Motor neuron (in vitro differentiated cells): ENCODE data around the gene PPP1CA. TPM values are rescaled to one million over a fixed set of nuclear protein-coding genes. Genes with fewer than 3 reads are reported as not detected.

Source experiments
- total RNA-seq, 8 experiments: library from RNA; unstranded; fragments of 300-600 nt; gene quantifications; 2 replicates each; pipeline versions ENCODE4 v1.2.3 to v1.2.4, GENCODE V29; 2022

PPP1CA gene
- total RNA-seq, 8 experiments from 2014 or later, result 60.9 to 162 (median 104) TPM

Other genes starting within 250 kb of the PPP1CA start
- 10 to 100 TPM; 13.8 to 40.5 (median 32.6) TPM for gene GRK2, start 135.4 kb downstream of the PPP1CA start, total RNA-seq
- gene ANKRD13D, start 112.6 kb downstream of the PPP1CA start, total RNA-seq, result 10 to 100 TPM; 14.5 to 43.1 (median 32.9) TPM
- 10 to 100 TPM in 2 of 8 experiments, 1 to 10 TPM in 3, under 1 TPM in 3; 0.54 to 26.8 (median 1.5) TPM for gene SSH3, start 98.3 kb downstream of the PPP1CA start, total RNA-seq
- gene POLD4, start 48.3 kb downstream of the PPP1CA start, total RNA-seq, result 100 to 1,000 TPM in 1 of 8 experiments, 10 to 100 TPM in 5, 1 to 10 TPM in 2; 5.6 to 167 (median 24.4) TPM
- 1 to 10 TPM in 5 of 8 experiments, under 1 TPM in 3; 0.81 to 6.1 (median 1.7) TPM for gene CLCF1, start 28.3 kb downstream of the PPP1CA start, total RNA-seq
- gene RAD9A, start 9.9 kb downstream of the PPP1CA start, total RNA-seq, result 10 to 100 TPM in 7 of 8 experiments, 1 to 10 TPM in 1; 4.0 to 25.5 (median 16.2) TPM
- 1 to 10 TPM in 1 of 8 experiments, under 1 TPM in 7; 0.15 to 2.2 (median 0.64) TPM for gene TBC1D10C, start 2.2 kb upstream of the PPP1CA start, total RNA-seq
- 1 to 10 TPM in 3 of 8 experiments, under 1 TPM in 5; 0.16 to 2.1 (median 0.67) TPM for gene CARNS1, start 13.8 kb upstream of the PPP1CA start, total RNA-seq
- gene RPS6KB2, start 26.6 kb upstream of the PPP1CA start, total RNA-seq, result 10 to 100 TPM; 21.8 to 48.3 (median 30.6) TPM
- gene PTPRCAP, start 35.8 kb upstream of the PPP1CA start, total RNA-seq, result under 1 TPM in 2 of 8 experiments, not detected in 6; 0.17 to 0.22 TPM
- gene CORO1B, start 41.6 kb upstream of the PPP1CA start, total RNA-seq, result 10 to 100 TPM; 23.3 to 93.7 (median 37.5) TPM
- gene GPR152, start 50.9 kb upstream of the PPP1CA start, total RNA-seq, result under 1 TPM in 5 of 8 experiments, not detected in 3; 0.11 to 0.90 (median 0.31) TPM
- under 1 TPM in 7 of 8 experiments, not detected in 1; 0.16 to 0.62 (median 0.20) TPM for gene CABP4, start 53.5 kb upstream of the PPP1CA start, total RNA-seq
- 10 to 100 TPM in 7 of 8 experiments, 1 to 10 TPM in 1; 9.9 to 30.6 (median 17.2) TPM for gene TMEM134, start 67.4 kb upstream of the PPP1CA start, total RNA-seq
- 10 to 100 TPM; 48.1 to 72.2 (median 59.5) TPM for gene AIP, start 81.2 kb upstream of the PPP1CA start, total RNA-seq
- 10 to 100 TPM; 21.4 to 64.4 (median 35.9) TPM for gene PITPNM1, start 103.5 kb upstream of the PPP1CA start, total RNA-seq
- 10 to 100 TPM; 13.8 to 39.3 (median 19.8) TPM for gene CDK2AP2, start 106.3 kb upstream of the PPP1CA start, total RNA-seq
- under 1 TPM in 1 of 8 experiments, not detected in 7; 0.71 TPM for gene CABP2, start 121.6 kb upstream of the PPP1CA start, total RNA-seq
- gene GSTP1, start 182.0 kb upstream of the PPP1CA start, total RNA-seq, result 1,000 to 10,000 TPM in 2 of 8 experiments, 100 to 1,000 TPM in 6; 462 to 1,848 (median 788) TPM
- 100 to 1,000 TPM; 135 to 267 (median 157) TPM for gene NDUFV1, start 205.1 kb upstream of the PPP1CA start, total RNA-seq
- gene NUDT8, start 228.1 kb upstream of the PPP1CA start, total RNA-seq, result 10 to 100 TPM in 1 of 8 experiments, 1 to 10 TPM in 7; 3.3 to 13.3 (median 5.1) TPM
- under 1 TPM in 5 of 8 experiments, not detected in 3; 0.22 to 0.71 (median 0.37) TPM for gene TBX10, start 237.9 kb upstream of the PPP1CA start, total RNA-seq
- gene ACY3, start 248.9 kb upstream of the PPP1CA start, total RNA-seq, result not detected